Measurements from ENCODE around the gene IL25.

- TF ChIP-seq, protein P1, sequence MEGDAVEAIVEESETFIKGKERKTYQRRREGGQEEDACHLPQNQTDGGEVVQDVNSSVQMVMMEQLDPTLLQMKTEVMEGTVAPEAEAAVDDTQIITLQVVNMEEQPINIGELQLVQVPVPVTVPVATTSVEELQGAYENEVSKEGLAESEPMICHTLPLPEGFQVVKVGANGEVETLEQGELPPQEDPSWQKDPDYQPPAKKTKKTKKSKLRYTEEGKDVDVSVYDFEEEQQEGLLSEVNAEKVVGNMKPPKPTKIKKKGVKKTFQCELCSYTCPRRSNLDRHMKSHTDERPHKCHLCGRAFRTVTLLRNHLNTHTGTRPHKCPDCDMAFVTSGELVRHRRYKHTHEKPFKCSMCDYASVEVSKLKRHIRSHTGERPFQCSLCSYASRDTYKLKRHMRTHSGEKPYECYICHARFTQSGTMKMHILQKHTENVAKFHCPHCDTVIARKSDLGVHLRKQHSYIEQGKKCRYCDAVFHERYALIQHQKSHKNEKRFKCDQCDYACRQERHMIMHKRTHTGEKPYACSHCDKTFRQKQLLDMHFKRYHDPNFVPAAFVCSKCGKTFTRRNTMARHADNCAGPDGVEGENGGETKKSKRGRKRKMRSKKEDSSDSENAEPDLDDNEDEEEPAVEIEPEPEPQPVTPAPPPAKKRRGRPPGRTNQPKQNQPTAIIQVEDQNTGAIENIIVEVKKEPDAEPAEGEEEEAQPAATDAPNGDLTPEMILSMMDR (IDR thresholded peaks at IDR 0.05) = no peak
- TF ChIP-seq EP300 (IDR thresholded peaks at IDR 0.05) (no peak), POLR2AphosphoS5 (IDR thresholded peaks at IDR 0.05) (no peak)
These were observed 41.6 kb downstream of the IL25 start for GRCh38 chr14:23414254-23414653.

All from stomach (tissue), 4 donors.